Adrenal gland (tissue), 12 donors: ENCODE data around the gene OLFM3. TPM values are rescaled to one million over a fixed set of nuclear protein-coding genes. Genes with fewer than 3 reads are reported as not detected.

ENCODE experiments used
- DNase-seq, 7 donors: peaks; one replicate each; pipeline ENCODE4 v3.0.0-alpha.2; 2019 to 2020
- H3K27ac ChIP-seq, 5 donors: fragments of 200-600 bp; sonication (generic) in 4 of 5; 1 replicate in 3 of 5; 2 replicates in 2 of 5; pipeline versions ENCODE4 v1.5.1 to v1.8.0; 2016 to 2020; ENCODE audit warnings: mild to moderate bottlenecking in 1 of 5
- H3K27me3 ChIP-seq: fragments of 200-600 bp; 2 replicates; pipeline ENCODE4 v1.8.0; 2021
- H3K36me3 ChIP-seq, 2 donors: fragments of 200-600 bp; replicated peaks in 1 of 2; 1 replicate in 1 of 2; 2 replicates in 1 of 2; pipeline versions ENCODE4 v1.5.1 to v1.8.0; 2018 to 2022
- H3K4me1 ChIP-seq, 2 donors: fragments of 200-600 bp; replicated peaks in 1 of 2; 1 replicate in 1 of 2; 2 replicates in 1 of 2; pipeline versions ENCODE4 v1.5.1 to v1.8.0; 2018 to 2021
- H3K4me3 ChIP-seq, 4 donors: fragments of 200-600 bp; sonication (generic) in 3 of 4; one replicate each; pipeline ENCODE4 v1.5.1; 2016 to 2018
- H3K9me3 ChIP-seq, 3 donors: fragments of 200-600 bp; sonication (generic) in 1 of 3; replicated peaks in 1 of 3; 1 replicate in 2 of 3; 2 replicates in 1 of 3; pipeline versions ENCODE4 v1.5.1 to v1.8.0; 2016 to 2021
- POLR2A ChIP-seq, 2 donors: fragments of 450-650 bp; IDR thresholded peaks; one replicate each; pipeline ENCODE4 v1.6.1; 2017; ENCODE audit warnings: antibody characterized with exemption in 2 of 2, mild to moderate bottlenecking in 2 of 2, moderate library complexity in 1 of 2
- WGBS, 4 donors: extraction: QIAGEN DNeasy Blood & Tissue Kit in 2 of 4; methylation state at CpG; one replicate each; pipeline versions ENCODE4 v1.1.5 to v1.1.7; 2013 to 2017; 5-methylcytosine and 5-hydroxymethylcytosine counted together
- intact Hi-C, 2 donors: fragments of 100-400 bp; cut with DNase I; formaldehyde crosslinking; loops; one replicate each; pipeline versions ENCODE4 v1.14.1 to v1.15.0; 2022 to 2023
- polyA plus RNA-seq, 3 donors: library from polyadenylated mRNA; stranded (reverse); fragments of 200-250 nt in 2 of 3; fragments of 350-450 nt in 1 of 3; fragmentation: Illumina TruSeq in 1 of 3; extraction: RNeasy Lipid Tissue Mini Kit (QIAGEN cat#74804) in 1 of 3; gene quantifications; one replicate each; pipeline ENCODE4 v1.2.3, GENCODE V29; 2013 to 2014
- total RNA-seq, 9 donors: library from RNA; depleted of rRNA in 4 of 9; stranded (reverse); fragments of >200 nt in 4 of 9; fragments of 120-200 nt in 1 of 9; fragmentation: NEBNext Ultra II Directional in 1 of 9; extraction: Animal tissue kit (Norgen Biotek cat#: 25700) in 1 of 9; gene quantifications; one replicate each; pipeline versions ENCODE4 v1.1.0 to v1.2.4, GENCODE V29; 2013 to 2023
- TF ChIP-seq, protein P1 (sequence below), 6 experiments: fragments of 450-650 bp in 4 of 6; fragments of 200-600 bp in 2 of 6; sonication (generic) in 1 of 6; IDR thresholded peaks; 1 replicate in 5 of 6; 2 replicates in 1 of 6; pipeline versions ENCODE4 v1.5.1 to v1.8.0; 2016 to 2021; ENCODE audit warnings: antibody characterized with exemption in 6 of 6, mild to moderate bottlenecking in 2 of 6, moderate library complexity in 1 of 6
- donor health status: healthy with polysubstance abuse.
- donor health status: Bipolar disorder and iron deficiency.
- donor health status: DM: yes; HTN: yes; CAD: no.
- donor health status: DM: no; HTN: no; CAD: no.
- donor health status: DM: no; HTN: no; CAD: no.
- donor health status: DM: yes; HTN: yes; CAD: no.

OLFM3 gene
- total and polyA plus RNA-seq, 12 donors: 0.07 to 1.5 (median 0.26) TPM; not detected in 6

DNA sequence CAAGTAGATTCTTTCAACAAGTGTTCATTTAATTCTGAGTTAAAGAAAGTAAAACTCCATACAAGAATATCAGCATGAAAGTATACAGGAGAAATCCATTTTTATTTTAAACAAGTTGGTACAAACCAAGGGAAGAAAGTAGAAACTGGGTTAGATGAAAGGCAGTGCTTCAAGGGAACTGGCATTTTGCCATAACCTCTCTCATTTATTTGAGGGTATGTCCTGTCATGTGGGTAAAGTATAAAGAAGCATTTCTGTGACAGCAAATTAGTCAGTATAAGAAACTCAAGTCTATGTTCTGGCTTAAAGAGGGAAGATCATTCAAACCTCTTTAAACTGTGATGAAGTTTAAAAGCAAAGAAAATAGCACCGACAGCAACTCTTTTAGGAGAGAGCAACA lies 32.0 kb downstream of the OLFM3 start:
- no peaks in the 10 kb centered on the region for H3K27me3 ChIP-seq
- no peak for DNase-seq
- H3K4me1 ChIP-seq: no peaks in the 10 kb centered on the region
- no peaks in the 10 kb centered on the region for H3K36me3 ChIP-seq
- no peak overlapping the region for H3K27ac ChIP-seq
- intact Hi-C loops: no loop called here
- TF ChIP-seq POLR2A (IDR thresholded peaks at IDR 0.05): no peak
- TF ChIP-seq, protein P1, sequence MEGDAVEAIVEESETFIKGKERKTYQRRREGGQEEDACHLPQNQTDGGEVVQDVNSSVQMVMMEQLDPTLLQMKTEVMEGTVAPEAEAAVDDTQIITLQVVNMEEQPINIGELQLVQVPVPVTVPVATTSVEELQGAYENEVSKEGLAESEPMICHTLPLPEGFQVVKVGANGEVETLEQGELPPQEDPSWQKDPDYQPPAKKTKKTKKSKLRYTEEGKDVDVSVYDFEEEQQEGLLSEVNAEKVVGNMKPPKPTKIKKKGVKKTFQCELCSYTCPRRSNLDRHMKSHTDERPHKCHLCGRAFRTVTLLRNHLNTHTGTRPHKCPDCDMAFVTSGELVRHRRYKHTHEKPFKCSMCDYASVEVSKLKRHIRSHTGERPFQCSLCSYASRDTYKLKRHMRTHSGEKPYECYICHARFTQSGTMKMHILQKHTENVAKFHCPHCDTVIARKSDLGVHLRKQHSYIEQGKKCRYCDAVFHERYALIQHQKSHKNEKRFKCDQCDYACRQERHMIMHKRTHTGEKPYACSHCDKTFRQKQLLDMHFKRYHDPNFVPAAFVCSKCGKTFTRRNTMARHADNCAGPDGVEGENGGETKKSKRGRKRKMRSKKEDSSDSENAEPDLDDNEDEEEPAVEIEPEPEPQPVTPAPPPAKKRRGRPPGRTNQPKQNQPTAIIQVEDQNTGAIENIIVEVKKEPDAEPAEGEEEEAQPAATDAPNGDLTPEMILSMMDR (IDR thresholded peaks at IDR 0.05): no peak
- WGBS, 4 donors: 0 to 24% (median 0%) methylated on average over 1 of the region's 1 CpG
- H3K4me3 ChIP-seq: no peak overlapping the region
- no peaks in the 10 kb centered on the region for H3K9me3 ChIP-seq

DNA sequence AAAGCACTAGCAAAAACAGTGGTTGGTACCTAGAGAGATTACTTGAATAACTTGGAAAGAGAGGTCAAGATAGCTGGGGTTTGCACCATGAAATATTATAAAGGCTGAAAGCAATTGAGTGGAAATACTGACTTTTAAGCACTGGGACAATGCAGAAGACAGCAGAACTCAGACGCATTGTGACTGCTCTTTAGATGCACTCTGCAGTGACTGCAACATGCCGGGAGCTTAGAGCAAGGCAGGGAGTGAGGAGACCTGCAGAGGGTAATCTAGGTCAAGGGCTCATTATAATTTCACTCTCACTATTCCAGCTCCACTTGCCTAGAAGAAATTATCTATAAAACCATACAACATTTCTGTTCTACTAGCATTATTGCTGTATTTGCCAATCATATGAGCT lies 36.6 kb downstream of the OLFM3 start:
- WGBS, 4 donors: 35 to 48% (median 45%) methylated on average over 2 of the region's 2 CpGs
- H3K4me1 ChIP-seq: no peaks in the 10 kb centered on the region
- intact Hi-C loops: no loop called here
- H3K9me3 ChIP-seq: no peaks in the 10 kb centered on the region
- H3K27ac ChIP-seq: no peak overlapping the region
- no peaks in the 10 kb centered on the region for H3K27me3 ChIP-seq
- no peaks in the 10 kb centered on the region for H3K36me3 ChIP-seq
- no peak overlapping the region for H3K4me3 ChIP-seq
- TF ChIP-seq, protein P1 (IDR thresholded peaks at IDR 0.05): no peak
- no peak for TF ChIP-seq POLR2A (IDR thresholded peaks at IDR 0.05)
- DNase-seq: no peak

DNA sequence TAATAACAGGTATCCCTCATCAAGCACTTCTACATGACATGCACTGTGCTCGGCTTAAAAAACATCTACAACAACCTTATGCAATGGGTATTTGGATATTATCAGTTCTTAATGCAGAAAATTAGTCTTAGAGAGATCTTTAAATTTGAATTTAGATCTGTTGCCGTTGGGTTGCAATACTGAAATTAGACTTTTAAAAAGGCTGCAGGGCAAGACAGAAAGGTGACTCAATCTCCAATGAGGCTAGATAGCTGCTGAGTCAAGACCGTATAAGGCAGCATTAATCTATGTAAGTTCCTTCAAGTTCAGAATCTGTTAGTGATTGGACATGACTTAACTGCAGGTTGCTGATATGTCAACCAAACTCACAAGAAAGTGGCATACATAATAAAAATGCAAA lies 37.3 kb downstream of the OLFM3 start:
- H3K4me3 ChIP-seq: no peak overlapping the region
- no peaks in the 10 kb centered on the region for H3K27me3 ChIP-seq
- no peaks in the 10 kb centered on the region for H3K9me3 ChIP-seq
- DNase-seq: no peak
- H3K27ac ChIP-seq: no peak overlapping the region
- TF ChIP-seq POLR2A (IDR thresholded peaks at IDR 0.05): no peak
- TF ChIP-seq, protein P1 (IDR thresholded peaks at IDR 0.05): no peak
- H3K36me3 ChIP-seq: no peaks in the 10 kb centered on the region
- no peaks in the 10 kb centered on the region for H3K4me1 ChIP-seq
- 58 to 68% (median 65%) methylated on average over 3 of the region's 3 CpGs for WGBS, 4 donors
- intact Hi-C loops: no loop called here

DNA sequence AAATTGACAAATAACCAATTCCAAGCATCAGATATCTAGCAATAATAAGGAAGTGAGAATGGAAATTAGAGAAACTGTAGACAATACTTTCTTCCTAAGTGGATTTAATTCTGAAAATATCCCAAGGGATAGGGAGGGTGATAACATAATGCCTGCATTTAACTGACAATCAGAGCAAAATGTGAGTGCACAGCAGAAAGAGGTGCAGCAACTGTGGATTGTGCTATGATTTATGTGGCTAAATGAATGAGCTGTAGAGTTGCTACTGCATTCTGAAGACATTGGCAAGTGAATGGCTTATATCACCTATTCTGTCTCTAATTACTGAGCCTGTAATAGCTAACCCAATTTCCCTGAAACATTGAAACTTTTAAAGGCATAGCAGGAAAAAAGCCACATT lies 39.0 kb downstream of the OLFM3 start:
- no peak overlapping the region for H3K4me3 ChIP-seq
- H3K27me3 ChIP-seq: no peaks in the 10 kb centered on the region
- no peak for TF ChIP-seq POLR2A (IDR thresholded peaks at IDR 0.05)
- TF ChIP-seq, protein P1 (IDR thresholded peaks at IDR 0.05): no peak
- intact Hi-C loops: no loop called here
- no peaks in the 10 kb centered on the region for H3K9me3 ChIP-seq
- no peak for DNase-seq
- no peak overlapping the region for H3K27ac ChIP-seq
- no peaks in the 10 kb centered on the region for H3K36me3 ChIP-seq
- no peaks in the 10 kb centered on the region for H3K4me1 ChIP-seq
